ENCODE results near the gene PLCB4.

GRCh38 chr20:9154464-9155024 lies 85.7 kb downstream of the PLCB4 start:
- TF ChIP-seq CTCF (IDR thresholded peaks at IDR 0.05) (no peak), POLR2A (IDR thresholded peaks at IDR 0.05) (no peak)

All from testis (tissue), 2 donors.